ENCODE results near the gene LRRC73. TPM values are rescaled to one million over a fixed set of nuclear protein-coding genes. Genes with fewer than 3 reads are reported as not detected.

Gene LRRC73
- total and polyA plus RNA-seq, 10 donors: 0.11 to 1.3 (median 0.64) TPM

DNA sequence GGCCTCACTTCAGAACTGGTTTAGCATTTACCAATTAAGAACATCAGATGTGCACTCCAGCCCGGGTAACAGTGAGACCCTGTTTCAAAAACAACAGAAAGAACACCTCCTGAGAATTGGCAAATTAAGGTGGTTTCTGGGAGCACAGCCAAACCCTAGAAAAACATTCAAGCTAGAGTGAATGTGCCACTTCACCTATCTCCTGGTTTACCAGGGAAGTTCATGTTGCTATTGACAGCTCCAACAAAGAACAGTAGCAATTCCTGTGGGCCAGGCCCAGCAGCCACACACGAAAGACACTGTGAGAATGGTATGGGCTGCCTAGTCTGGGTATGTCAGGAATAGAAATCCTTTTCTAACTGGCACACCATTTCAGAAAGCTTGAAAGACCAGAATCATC, 11.7 kb upstream of the LRRC73 start:
- H3K27me3 ChIP-seq (replicated peaks in 1 of 7): no peaks in the 10 kb centered on the region
- H3K4me1 ChIP-seq: peaks cover 14 to 24% (median 17%) of the 10 kb centered on the region in 6 donors
- TF ChIP-seq POLR2AphosphoS5 (IDR thresholded peaks at IDR 0.05) (no peak), POLR2A (IDR thresholded peaks at IDR 0.05) (no peak)
- TF ChIP-seq, protein P1, sequence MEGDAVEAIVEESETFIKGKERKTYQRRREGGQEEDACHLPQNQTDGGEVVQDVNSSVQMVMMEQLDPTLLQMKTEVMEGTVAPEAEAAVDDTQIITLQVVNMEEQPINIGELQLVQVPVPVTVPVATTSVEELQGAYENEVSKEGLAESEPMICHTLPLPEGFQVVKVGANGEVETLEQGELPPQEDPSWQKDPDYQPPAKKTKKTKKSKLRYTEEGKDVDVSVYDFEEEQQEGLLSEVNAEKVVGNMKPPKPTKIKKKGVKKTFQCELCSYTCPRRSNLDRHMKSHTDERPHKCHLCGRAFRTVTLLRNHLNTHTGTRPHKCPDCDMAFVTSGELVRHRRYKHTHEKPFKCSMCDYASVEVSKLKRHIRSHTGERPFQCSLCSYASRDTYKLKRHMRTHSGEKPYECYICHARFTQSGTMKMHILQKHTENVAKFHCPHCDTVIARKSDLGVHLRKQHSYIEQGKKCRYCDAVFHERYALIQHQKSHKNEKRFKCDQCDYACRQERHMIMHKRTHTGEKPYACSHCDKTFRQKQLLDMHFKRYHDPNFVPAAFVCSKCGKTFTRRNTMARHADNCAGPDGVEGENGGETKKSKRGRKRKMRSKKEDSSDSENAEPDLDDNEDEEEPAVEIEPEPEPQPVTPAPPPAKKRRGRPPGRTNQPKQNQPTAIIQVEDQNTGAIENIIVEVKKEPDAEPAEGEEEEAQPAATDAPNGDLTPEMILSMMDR (IDR thresholded peaks at IDR 0.05 in 8 of 11, conservative IDR thresholded peaks at IDR 0.05 in 3 of 11): no peak
- intact Hi-C loops (cut with DNase I; ENCODE audit: low total_unique reads): no loop called here
- 89 to 96% (median 93%) methylated on average over 2 of the region's 2 CpGs for WGBS, 5 donors
- DNase-seq: no peak
- no peak overlapping the region for H3K4me3 ChIP-seq
- no peak overlapping the region for H3K27ac ChIP-seq
- no peaks in the 10 kb centered on the region for H3K9me3 ChIP-seq
- peaks cover 0 to 84% (median 78%) of the 10 kb centered on the region in 6 donors for H3K36me3 ChIP-seq

DNA sequence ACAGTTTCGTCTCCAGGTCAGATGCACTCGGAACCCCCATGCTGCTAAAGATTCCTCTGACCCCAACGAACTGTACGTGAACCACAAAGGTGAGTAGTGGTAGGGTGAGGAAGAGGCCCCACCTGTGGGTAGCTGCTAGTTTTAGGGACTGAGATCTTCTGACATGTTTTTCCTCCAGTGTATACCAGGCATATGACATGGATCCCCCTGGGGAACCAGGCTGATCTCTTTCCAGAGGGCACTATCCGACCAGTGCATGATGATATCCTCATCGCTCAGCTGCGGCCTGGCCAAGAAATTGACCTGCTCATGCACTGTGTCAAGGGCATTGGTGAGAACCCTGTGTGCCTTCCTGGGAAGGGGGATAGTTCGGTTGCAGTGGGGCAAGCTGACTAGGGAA, 10.0 kb upstream of the LRRC73 start:
- Histone ChIP-seq H3K4me1 (peaks cover 26 to 38% (median 31%) of the 10 kb centered on the region in 6 donors), H3K36me3 (peaks cover 0 to 74% (median 64%) of the 10 kb centered on the region in 6 donors), H3K9me3 (no peaks in the 10 kb centered on the region), H3K27me3 (replicated peaks in 1 of 7) (no peaks in the 10 kb centered on the region), H3K4me3 (no peak overlapping the region), H3K27ac (no peak overlapping the region)
- intact Hi-C loops (cut with DNase I; ENCODE audit: low total_unique reads): no loop called here
- no peak for DNase-seq
- 83 to 91% (median 90%) methylated on average over 6 to 8 of the region's 8 CpGs for WGBS, 5 donors
- TF ChIP-seq POLR2AphosphoS5 (IDR thresholded peaks at IDR 0.05): no peak
- no peak for TF ChIP-seq POLR2A (IDR thresholded peaks at IDR 0.05)
- TF ChIP-seq, protein P1 (IDR thresholded peaks at IDR 0.05 in 8 of 11, conservative IDR thresholded peaks at IDR 0.05 in 3 of 11): no peak

DNA sequence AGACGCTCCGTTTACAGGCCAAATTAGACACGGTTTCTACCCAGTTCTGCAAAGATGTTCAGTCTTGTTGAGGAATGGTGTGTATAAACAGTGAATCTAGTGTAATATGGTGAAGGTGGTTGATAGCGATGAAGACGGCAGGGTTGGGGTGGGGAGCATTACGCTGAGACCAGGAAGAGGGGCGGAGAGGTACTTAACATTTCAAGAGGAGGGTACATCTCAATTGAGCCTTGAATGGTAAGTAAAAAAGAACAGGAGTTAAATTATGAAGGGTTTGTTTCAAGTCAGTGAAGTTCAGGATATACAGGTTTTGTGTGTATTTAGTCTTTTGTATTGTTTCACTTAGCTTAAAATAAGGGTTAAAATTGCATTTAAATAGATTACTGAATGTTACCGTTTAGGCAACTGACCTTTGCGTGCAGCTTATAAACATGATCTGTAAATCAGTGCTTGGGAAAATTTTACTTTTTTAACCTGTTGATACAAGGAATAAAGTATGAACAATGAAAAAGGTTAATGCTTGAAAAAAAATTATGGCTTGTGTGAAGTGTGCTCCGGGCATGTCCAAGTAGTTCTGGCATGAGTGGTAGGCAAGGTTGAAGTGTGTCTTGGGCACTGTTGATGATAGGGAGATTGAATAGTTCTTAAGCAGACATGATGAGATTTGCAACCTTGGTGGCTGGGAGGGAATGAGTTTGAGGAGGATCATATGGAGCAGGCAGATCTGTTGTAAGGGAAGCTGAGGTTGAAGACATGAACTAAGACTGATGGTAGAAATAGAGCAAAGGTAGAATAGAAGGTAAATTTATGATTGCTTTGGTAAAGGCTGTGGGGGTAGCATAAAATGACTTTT, 7.6 kb upstream of the LRRC73 start:
- WGBS, 5 donors: 4 to 7% (median 5%) methylated on average over 10 of the region's 10 CpGs
- no peak for TF ChIP-seq POLR2AphosphoS5 (IDR thresholded peaks at IDR 0.05)
- TF ChIP-seq POLR2A (IDR thresholded peaks at IDR 0.05): no peak
- H3K4me1 ChIP-seq: peaks cover 33 to 62% (median 47%) of the 10 kb centered on the region in 6 donors
- peak overlapping the region; percentile 43 to 97 (median 92) for H3K27ac ChIP-seq
- DNase-seq: peak; percentile 24
- H3K4me3 ChIP-seq: peak overlapping the region; percentile 64 to 97 (median 84)
- H3K9me3 ChIP-seq: no peaks in the 10 kb centered on the region
- H3K36me3 ChIP-seq: peaks cover 3 to 74% (median 61%) of the 10 kb centered on the region in 6 donors
- intact Hi-C loops (cut with DNase I; ENCODE audit: low total_unique reads): no loop called here
- no peaks in the 10 kb centered on the region for H3K27me3 ChIP-seq (replicated peaks in 1 of 7)

DNA sequence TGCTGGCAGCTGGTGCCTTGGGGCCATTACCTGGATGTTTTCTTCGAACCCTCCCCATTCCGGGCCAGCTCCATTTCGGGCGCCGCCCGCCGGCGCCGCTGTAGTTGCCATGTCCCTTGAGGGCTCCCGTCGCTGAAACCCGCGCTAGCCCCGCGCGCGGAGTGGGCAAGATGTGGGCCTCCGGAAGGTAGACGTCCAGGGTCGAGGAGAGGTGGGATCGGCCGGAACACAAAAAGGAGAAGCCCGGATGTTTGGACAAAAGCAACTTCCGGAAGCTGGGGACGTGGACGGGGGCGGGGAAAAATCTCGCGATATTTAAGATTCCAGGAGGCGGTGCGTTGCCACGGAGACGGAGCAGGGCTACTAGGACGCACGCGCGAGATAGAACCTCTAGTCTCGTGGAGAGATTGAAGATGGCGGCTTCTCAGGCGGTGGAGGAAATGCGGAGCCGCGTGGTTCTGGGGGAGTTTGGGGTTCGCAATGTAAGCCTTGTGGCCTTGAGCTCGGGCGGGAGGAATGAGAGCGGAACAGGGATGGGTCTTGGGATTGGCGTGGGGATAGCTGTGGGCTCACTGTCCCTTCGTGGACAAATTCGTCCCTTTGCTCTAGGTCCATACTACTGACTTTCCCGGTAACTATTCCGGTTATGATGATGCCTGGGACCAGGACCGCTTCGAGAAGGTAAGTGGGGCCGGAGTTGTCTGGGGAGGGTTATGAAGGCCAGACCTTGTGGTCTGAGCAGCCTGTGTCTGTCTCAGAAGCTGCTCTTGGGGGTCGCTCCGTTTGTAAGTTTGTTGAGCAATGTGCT, 6.8 kb upstream of the LRRC73 start, which contains the start of the genes POLR1C and YIPF3:
POLR1C (plus strand) TSS at position 393 of the 808 bp plus-strand sequence; CDS start at position 414, 21 bp downstream.
YIPF3 (minus strand) TSS at position 230 of the 808 bp plus-strand sequence; CDS start at position 111, 119 bp downstream.
- H3K4me3 ChIP-seq: peak within 1 kb of the TSS; percentile 64 to 97 (median 84)
- DNase-seq: peak; percentile 98
- no peaks in the 10 kb centered on the region for H3K9me3 ChIP-seq
- TF ChIP-seq POLR2A (IDR thresholded peaks at IDR 0.05) (no peak), POLR2AphosphoS5 (IDR thresholded peaks at IDR 0.05) (peak; percentile 86 to 88 (median 87))
- TF ChIP-seq, protein P1 (IDR thresholded peaks at IDR 0.05 in 8 of 11, conservative IDR thresholded peaks at IDR 0.05 in 3 of 11): peak in 3 of 11 experiments; percentile 11 to 29 (median 18)
- H3K4me1 ChIP-seq: peaks cover 33 to 70% (median 48%) of the 10 kb centered on the region in 6 donors
- WGBS, 5 donors: 0 to 1% (median 1%) methylated on average over 49 to 57 of the region's 57 CpGs
- intact Hi-C loops (cut with DNase I; ENCODE audit: low total_unique reads): no loop called here
- H3K27ac ChIP-seq: peak within 1 kb of the TSS; percentile 60 to 97 (median 92)
- H3K27me3 ChIP-seq (replicated peaks in 1 of 7): no peaks in the 10 kb centered on the region
- peaks cover 5 to 74% (median 61%) of the 10 kb centered on the region in 6 donors for H3K36me3 ChIP-seq

Data from spleen (tissue), 11 donors.